Stimulated activated CD4-positive, alpha-beta T cell treated with anti-CD3 and anti-CD28 coated beads, TNF-alpha, amount 100 ng/mL, for 48 hours (primary cell): ENCODE data around the gene PGBD1.

Experiments used
- DNase-seq, 3 donors: peaks; one replicate each; pipeline ENCODE4 v3.0.0-alpha.2; 2020; ENCODE audit warnings: low read depth in 3 of 3

The PGBD1 gene

DNA sequence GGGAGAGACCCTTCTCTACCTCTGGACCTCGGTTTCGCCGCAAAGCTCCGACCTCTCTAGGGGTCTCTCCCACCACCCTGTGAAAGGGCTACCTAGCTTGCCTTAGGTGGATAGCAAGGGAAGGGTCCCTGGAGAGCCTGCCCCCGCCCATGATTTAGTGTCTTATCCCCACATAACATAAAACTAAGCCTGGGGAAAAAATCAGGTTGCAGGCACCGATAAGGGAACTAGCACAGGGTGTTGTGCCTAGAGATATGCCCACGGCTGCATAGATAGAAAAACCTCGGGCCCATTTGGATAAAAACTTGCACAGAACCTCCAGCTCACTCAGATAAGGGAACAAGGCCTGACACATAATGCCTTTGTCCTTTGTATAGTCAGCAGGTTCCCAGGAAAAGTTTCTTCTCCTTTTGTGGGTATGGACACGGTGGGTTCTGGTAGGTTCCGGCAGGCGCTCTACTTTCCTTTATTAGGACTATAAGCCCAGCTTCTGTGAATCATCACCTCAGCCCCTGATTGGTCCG is 53.7 kb downstream of the PGBD1 start:
- DNase-seq = no peak

- peak; percentile 55 to 75 (median 56) for DNase-seq
These were observed 54.4 kb downstream of the PGBD1 start, which contains the start of gene ZSCAN31 for GRCh38 chr6:28335564-28336283. ZSCAN31 (minus strand) TSS chr6:28336148; CDS start chr6:28329683, 6,465 bp downstream.

GRCh38 chr6:28336284-28337120 is 55.1 kb downstream of the PGBD1 start:
- no peak for DNase-seq

DNA sequence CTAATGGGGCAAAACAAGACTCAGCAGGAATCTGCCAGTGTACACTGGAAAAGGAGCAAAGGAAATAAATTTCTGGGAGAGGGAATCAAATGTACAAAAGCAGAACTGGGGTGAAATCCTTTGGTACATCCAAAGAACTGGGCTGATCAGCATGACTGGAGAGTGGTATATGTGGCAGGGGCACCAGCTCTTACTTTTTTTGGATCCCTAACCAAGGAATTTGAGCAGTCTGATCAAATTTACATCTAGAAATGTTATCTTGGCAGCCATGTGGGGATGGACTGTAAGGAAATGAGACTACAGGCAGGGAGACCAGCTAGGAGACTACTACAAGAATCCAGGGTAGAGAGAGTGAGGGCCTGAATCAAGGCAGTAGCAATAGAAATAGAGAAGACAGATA is 55.7 kb downstream of the PGBD1 start:
- no peak for DNase-seq

DNA sequence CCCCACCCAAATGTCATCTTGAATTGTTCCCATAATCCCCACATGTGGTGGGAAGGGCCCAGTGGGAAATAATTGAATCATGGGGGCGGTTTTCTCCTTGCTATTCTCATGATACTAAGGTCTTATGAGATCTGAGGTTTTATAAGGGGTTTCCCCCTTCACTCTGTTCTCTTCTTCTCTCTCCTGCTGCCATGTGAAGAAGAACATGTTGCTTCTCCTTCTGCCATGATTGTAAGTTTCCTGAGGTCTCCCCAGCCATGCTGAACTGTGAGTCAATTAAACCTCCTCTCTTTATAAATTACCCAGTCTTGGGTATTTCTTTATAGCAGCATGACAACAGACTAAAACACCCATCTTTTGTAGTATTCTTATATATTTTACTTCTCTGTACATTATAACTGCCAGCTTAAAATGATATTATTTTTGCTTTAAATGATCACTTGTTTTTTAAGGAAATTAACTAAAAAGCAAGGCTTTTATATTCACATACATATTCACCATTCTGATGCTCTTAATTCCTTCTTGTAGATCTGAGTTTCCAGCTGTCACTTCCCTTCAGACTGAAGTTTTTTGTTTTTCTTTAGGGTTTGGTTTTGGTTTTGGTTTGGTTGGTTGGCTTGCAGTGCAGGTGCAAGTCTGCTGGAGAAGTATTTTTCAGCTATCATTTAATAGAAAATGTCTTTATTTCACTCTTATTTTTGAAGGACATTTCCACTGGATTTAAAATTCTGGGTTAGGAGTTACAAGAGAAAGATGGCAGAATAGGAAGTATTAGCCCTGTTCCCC is 59.1 kb downstream of the PGBD1 start:
- DNase-seq = no peak

- no peak for DNase-seq
These were observed 62.7 kb downstream of the PGBD1 start for GRCh38 chr6:28343898-28344677.

GRCh38 chr6:28345201-28345600 is 63.8 kb downstream of the PGBD1 start:
- DNase-seq = no peak

DNA sequence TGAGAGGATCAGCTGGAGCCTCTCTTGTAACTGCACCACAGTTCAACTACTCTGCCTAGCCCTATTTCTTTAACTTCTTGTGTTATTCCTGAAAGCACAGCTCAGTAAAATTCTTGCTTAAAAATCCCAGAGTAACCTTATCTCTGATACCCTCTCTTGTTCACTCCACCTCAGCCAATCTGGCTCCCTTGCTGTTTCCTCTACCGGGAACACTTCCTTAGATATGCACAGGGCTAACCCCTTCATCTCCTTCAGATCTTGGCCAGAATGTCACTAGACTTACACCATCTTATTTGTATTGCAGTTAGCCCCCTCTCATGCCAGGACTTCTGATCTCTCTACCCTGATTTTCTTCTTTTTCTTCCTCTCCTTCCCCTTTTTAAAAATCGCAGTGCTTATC is 65.7 kb downstream of the PGBD1 start:
- no peak for DNase-seq

- no peak for DNase-seq
These were observed 68.0 kb downstream of the PGBD1 start for GRCh38 chr6:28349344-28349891.

DNA sequence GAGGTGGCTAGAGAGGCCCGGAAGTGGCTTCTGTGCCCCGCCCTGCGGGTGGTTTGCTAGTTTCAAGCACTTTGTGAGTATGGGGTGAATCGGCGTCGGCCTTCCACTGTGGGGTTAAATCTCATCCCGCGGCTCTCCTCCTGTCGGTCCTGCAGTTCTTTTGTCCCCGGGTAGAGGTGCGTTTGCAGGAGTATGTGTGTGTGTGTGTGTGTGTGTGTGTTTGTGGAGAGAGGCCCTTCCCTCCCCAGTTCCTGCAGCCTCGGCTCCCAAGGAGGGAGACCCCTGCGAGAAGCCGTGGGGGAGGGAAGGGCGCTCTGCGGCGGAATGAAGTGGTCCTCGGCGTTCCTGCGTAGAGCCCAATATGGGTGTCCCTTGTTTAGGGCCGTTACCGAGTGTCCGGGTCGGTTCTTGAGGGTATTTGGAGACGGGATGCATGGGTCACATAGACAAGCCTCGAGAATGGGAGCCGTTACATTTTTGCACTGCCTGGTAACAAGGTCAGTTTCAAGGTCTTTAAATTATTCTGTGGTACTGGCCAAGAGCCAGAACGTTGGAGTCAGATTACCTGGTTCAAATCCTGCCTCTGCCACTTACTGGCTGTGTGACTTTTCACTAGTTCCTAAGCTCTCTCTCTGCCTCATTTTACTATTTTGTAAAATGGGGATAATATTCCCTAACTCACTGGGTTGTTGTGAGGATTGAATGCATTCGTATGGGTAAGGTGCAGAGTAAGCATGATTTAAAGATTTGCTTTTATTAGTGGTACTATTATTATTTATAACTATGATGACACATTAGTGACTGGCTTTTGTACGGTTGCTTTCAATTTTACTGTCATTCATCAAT is 68.7 kb downstream of the PGBD1 start, which contains the start of gene ZKSCAN3:
ZKSCAN3 (plus strand) TSS at position 56 of the 846 bp plus-strand sequence. CDS start 9,640 bp downstream, outside the sequence.
- peak; percentile 74 to 80 (median 77) for DNase-seq

DNA sequence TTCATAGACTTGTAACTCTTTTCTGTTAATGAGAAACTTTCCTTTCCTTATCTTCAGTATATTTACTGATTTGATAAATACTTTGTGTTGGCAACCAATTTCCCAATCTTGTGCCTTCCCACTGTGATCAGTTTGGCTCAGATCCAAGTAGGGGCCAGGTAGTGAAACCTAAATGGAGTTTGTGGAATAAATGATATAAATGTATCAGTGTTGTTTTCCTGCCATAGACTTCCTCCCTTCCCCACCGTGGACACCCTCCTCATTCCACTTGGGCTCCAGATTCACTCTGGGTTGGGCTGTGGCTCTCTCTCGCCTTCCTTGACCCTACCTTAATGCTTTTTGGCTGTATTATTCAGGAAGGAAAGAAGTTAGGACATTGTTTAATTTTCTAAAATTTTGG is 69.7 kb downstream of the PGBD1 start:
- DNase-seq = no peak

DNA sequence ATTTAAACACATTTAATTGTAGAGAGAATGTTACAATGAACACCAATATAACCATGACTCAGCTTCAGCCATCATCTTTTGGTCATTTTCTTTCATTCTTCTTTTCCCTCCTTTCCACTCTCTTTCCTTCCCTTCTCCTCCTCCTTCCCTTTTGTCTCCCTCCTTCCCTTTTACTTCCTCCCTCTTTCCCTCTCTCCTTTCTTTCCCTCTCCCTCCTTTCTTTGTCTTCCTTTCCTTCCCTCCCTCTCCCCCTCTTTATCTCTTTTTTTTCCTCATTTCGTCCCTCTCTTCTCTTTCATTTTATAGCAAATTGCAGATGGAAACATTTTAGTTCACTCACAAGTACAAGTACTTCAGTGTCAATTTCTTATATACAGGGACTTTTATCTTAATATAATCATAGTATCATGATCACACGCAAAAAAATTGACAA is 70.1 kb downstream of the PGBD1 start:
- DNase-seq = no peak
